Activated CD4-positive, alpha-beta T cell treated with anti-CD3 and anti-CD28 coated beads, Interleukin-2, amount 50 U/mL, for 24 hours (primary cell): ENCODE data around the gene DRAP1.

Experiments used
- DNase-seq, 2 donors: peaks; one replicate each; pipeline ENCODE4 v3.0.0-alpha.2; 2020; ENCODE audit warnings: low read depth in 1 of 2, low spot score in 1 of 2

Gene DRAP1

DNA sequence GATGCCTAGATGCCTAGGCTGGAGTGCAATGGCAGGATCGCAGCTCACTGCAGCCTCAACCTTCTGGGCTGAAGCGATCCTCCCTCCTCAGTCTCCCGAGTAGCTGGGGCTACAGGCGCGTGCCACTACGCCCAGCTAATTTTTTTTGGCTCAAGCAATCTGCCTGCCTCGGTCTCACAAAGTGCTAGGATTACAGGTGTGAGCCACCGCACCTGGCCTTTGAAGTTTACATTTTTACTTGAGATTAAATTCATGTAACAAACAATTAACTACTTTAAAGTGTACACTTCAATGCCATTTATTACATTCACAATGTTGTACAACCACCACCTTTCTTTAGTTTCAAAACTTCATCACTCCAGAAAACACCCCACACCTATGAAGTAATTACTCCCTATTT is 15.5 kb upstream of the DRAP1 start:
- DNase-seq: no peak

DNA sequence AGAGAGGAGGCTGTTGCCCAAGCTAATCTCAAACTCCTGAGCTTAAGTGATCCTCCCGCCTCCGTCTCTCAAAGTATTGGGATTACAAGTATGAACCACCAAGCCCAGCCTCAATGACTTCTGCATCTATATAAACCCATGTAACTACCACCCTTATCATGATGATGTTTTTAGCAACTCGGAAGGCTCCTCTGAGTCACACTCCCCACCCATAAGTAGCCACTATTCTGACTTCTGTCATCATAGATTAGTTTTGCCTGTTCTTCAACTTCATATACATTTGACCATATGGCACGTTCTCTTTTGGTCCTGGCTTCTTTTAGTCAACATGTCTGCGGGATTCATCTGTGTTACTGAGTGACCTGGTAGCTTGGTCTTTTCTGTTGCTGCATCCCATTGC is 12.6 kb upstream of the DRAP1 start:
- DNase-seq: no peak

DNA sequence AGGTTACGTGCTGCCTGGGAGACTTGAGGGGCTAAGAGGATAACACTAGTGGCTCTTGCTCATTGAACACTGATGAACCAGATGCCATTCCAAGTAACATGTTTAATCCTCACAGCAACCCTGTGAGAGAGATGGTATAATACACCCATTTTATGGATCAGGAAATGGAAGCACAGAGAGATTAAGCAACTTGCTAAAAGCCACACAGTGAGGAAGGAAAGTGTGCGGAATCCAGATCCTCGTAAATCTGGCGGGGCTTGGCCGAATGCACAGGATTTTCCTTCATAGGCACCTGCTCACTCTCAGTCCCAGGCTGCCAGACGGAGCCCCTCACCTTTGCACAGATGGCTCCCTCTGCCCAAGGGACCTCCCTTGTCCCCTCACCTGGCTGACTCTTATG is 11.3 kb upstream of the DRAP1 start:
- no peak for DNase-seq

DNA sequence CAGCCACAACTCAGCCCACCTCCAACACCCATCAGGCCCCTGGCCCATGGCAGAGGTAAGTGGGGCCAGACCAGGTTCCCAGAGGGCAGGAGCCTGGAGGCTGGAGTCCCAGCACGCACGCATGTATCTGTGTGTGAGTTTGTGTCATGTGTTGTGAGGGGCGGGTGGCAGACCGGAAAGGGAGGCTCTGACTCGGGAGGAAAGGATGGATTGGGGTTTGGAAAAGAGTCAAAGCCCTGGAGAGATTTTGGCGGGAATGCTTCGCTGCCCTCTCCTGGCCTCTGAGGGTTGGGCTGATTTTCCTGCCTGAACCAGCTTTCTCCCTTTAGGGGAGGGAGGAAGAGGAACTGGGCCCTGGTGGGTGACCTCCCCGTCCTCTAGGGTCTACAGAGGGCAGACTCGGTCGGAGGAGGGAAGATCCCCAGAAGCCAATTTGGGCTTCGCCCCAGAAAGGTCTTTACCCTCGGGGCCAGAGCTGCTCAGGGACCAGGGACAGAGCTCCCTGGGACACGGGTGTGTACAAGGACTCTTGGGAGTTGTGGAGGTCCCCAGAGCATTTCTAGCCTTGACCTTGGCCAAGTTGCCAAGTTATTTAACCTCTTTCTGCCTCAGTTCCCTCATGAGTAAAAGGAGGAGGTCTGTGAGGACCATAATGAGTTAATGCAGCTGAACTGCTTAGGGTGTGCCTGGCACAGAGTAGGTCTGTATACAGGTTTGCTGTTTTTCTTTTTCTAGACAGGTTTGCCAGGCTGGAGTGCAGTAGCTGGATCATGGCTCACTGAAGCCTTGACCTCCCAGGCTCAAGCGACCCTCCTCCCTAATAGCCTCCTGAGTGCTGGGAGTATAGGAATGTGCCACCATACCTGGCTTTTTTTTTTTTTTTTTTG is 7.3 kb upstream of the DRAP1 start:
- DNase-seq: no peak

DNA sequence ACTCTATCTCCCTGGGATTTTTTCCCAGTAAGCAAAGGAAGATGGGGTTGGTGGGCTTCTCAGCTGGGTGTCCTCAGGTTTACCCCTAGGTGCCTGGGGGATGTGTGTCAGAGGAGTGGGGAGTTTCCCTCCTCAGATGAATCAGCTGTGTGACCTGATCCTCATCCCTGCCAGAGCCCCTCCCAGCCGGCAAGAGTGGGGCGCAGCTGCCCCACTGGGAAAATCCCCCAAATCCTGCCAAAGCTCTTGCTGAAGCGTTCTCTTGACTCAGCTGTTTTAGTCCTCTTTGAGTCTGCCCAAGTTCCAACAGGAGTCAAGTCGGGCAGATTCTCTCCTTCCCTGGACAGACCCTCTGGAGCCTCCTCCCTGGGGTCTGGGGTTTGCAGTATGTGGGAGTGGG is 6.4 kb upstream of the DRAP1 start:
- DNase-seq: no peak

DNA sequence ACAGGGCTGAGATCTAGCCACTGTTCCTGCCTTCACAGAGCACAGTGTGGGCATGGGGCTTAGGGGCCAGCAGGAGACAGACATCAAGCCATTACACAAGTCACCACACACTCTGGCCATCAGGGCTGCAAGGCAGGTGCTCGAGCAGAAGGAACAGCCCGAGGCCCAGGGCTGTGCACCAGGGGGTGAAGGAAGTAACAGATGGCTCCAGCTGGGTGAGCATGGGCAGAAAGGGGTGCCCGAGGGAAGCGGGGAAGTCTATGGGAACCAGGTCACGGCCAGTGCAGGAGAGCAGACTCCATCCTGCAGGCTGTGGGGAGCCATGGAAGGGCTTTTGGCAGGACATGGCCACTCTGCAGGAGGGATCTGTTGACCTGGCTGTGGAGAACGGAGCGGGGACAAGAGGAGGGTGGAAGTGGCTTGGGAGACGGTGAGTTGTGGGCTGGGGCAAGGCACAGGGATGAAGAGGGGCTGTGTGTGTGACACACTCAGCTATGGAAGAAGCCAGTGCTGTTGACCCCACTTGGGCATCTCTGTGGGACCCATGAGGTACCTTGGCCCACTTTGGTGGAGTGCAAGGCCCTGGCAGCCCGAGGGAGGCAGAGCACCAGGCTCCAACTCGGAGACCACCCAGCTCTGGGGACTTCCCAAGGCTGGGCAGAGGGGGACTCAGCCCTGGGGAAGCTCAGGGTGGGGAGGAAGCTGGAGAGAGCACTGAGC is 4.0 kb upstream of the DRAP1 start:
- DNase-seq: no peak

DNA sequence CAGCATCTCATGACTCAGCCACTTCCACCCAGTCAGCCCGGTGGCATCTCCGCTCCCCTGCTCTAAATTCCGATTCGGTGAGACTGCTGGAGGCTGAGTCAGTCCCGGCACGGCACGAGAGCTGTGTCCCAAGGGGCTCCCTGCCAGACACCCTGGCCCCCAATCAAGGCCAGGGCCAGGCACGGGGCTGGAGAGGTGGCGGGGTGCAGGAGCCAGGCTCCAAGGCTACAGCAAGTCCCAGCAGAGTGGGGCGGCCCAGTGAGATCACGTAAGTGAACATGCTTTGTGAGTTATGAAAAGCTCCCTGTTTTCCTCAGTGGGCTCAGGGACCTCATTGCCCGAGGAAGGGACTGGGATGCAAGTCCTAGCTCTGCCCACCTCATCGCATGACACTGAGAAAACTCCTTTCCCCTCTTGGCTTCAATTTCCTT is 3.4 kb upstream of the DRAP1 start:
- DNase-seq: no peak

DNA sequence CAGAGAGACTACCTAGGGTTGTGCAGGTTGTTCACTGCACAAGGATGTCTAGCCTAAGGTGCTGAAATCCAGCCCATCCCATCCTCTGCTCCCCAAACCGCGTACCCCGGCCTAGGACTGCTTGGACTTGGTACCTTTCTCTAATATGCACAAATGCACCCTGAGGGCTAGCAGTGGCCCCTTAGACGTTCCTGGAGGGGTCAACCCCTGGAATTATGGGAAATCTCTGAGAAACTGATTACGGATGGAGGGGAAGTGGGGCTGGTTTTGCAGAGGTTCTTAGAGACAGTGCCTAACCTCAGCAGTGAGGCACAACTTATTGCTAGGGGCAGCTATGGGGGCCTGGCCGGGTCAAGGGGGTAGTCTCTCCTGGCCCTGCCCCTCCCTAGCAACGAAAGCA is 2.8 kb upstream of the DRAP1 start:
- no peak for DNase-seq

DNA sequence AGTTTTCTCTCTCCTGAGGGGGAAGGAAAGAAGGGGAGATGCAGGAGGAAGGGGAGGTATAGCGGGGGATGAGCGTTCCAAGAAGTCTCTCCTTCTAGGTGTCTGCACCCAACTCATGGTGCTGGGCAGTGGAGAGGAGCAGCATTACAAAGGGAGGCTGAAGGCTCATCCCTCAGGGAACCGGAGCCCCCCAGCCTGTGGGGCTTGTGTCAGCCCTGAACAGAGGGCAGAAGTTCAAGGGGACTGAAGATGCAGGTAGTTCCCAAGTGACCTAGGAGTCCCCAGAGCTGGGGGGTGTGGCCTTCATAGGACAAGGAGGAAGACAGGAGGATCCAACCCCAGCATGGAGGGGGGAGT is 2.2 kb upstream of the DRAP1 start:
- no peak for DNase-seq

DNA sequence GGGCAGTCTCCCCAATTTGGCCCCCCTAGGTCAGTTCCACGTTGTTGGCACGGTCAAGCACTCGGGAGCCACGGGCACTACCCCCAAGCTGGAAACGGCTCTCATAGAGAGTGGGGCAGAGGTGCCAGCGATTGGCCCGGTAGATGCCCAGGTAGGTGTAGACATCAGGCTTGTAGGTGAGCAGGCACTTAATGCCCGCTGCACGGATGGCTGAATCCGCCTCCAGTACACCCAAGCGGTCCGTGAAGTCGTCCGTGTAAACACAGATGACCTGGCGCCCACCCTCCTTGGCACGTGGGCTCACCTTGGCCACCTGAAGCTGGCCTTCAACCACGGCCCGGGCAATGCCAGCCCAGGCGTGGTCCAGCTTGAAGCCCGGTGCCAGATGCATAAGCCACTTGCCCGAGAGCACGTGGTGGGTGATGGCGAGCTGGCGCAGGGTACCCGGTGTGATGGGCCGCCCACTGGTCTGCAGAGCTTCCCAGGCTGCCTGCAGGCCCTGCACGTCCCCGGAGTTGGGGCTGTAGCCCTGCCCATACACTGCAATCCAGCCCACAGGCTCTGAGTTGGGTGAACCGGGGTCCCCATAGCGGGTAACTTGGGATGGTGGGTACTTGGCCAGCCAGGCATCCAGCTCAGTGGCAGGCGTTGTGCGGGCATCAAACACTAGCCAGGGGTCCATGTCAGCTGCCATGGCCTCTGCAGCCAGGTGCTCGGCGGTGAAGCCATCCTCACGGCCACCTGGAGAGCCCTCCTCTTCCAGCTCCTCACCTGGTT is 1.6 kb upstream of the DRAP1 start:
- no peak for DNase-seq

DNA sequence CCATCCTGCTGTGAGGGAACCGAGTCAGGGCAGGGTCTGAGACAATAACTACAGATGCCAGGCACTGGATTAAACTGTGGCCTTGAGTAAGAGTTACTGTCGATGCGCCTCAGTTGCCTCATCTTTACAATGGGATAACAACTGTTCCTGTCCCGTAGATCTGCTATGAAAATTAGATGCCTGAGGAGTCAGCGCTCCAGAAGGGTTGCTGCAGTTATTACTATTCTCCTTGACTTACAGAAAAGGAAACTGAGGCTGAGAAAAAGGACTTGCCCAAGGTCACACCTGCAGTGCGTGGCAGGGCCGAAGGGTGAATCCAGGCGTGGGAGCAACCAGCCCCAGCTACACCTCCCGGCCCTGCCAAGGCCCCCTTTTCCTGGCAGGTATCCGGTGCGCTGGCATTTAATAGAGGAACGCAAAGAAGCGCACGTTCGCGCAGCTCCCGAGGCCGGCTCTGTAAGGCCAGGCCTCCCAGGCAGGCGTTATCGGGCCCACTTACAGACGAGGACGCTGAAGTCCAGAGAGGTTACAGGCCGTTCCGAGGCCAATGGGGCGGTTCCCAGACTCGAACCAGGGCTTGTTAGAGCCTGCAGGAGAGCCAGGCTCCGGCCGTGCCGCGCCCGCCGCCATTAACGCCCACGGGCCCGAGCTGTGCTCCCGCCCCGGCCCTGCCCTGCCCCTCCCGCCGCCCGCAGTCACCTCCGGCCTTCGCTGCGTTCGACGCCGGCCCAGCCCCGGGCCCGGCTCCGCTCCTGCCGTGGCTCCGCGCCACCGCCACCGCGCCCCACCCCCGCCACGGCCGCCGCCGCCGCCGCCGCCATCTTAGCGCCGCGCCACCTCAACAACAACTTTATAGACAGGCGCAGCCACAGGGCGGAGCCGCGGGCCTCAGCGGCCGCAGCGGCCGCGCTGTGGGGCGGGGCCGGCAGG is 750 bp upstream of the DRAP1 start, which contains the start of gene C11orf68:
Gene C11orf68, minus strand, starts transcription at position 852 of the 930 bp plus-strand sequence. Its CDS starts 31 bp downstream, at position 821.
- DNase-seq: no peak

DNA sequence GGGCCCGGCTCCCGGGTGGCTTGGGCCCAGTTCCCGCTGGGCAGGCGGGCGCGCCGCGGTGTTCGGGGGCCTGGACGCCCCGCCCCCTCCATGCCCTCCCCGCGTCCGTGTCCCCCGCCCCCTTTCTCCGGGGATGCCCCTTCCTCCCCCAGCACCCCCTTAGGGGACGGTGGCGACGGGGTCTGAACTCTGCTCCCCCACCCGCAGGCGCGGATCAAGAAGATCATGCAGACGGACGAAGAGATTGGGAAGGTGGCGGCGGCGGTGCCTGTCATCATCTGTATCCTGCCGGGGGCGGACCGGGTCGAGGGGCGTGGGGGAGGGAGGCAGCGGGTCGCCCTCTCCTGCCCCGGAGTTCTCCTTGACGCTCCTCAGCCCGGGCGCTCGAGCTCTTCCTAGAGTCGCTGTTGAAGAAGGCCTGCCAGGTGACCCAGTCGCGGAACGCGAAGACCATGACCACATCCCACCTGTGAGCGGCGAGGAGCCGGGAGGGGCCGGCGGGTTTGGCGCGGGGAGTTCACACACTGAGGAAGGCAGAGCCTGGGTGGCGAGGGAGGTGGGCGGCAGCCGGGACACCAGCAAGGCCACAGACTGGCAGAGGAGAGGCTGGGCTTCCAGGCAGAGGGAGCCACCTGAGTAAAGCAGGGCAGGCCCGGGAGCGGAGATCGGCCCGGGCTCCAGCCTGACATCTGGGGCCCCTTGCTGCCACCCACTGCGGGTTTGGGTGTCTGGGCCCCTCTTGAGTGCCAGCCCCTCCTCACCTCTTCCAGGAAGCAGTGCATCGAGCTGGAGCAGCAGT is 546 bp downstream of the DRAP1 start:
- peak in 1 of 2 donors; percentile 37 for DNase-seq

DNA sequence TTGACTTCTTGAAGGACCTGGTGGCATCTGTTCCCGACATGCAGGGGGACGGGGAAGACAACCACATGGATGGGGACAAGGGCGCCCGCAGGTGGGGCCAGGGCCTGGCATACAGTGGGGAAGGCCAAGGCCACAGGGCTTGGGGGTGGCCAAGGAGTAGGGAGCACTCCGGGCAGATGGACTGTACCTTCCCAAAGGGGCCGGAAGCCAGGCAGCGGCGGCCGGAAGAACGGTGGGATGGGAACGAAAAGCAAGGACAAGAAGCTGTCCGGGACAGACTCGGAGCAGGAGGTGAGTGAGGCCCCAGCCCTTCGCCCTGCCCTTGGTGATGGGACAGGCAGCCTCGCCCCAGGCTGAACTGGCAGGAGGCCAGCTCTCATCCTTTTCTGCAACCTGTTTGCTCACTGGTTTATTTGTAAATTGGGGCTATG is 1.2 kb downstream of the DRAP1 start:
- no peak for DNase-seq

DNA sequence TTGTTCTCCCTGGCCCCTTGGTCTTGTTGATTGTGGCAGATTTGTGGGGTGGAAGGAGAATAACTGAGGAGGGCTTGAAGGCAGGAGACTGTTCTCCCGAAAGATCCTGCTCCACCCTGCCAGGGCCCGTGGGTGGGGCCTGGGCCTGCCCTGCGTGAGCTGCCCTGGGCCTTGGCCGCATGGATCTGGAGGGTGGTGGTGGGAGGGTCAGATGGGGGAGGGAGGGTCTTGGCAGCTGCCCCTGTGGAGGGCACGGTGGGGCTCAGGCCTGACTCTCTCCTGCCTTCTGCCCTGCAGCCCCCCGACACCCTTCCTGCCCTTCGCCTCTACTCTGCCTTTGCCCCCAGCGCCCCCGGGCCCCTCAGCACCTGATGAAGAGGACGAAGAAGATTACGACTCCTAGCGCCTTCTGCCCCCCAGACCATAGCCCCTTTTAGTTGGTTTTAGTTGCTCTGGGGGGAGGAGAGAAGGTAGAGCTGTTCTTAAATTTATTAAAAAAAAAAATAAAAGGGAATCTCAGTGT is 1.9 kb downstream of the DRAP1 start:
- DNase-seq: no peak

DNA sequence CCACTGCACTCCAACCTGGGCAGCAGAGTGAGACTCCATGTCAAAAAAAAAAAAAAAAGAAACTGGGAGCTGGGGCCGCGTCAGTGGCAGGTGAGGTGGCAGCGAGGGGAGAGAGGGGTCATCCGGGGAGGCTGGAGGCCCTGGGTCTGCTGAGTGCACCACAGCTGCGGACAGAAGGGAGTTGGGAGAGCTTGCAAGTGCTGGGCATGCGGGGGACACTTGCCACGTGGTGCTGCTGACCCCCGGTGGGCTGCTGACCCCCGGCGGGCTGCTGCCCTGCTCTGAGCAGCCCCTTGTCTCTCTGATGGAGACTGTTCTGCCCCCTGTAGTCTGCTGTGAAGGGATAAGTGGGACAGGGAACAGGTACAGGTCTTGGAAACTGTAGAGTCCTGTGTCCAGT is 2.6 kb downstream of the DRAP1 start:
- DNase-seq: no peak

DNA sequence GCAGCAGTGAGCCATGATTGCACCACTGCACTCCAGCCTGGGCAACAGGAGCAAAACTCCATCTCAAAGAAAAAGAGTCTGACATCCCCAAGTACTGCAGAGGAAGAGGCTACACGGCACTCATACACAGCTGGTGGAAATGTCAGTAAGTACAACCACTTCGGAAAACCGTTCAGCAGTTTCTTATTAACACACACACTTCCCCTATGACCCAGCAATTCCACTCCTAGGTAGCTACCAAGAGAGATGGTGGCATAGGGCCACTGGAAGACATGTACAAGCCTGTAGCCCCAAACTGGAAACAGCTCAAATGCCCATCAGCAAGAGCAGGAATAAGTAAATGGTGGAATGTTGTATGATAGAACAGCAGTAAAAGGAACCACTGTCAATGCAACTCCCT is 3.3 kb downstream of the DRAP1 start:
- no peak for DNase-seq

DNA sequence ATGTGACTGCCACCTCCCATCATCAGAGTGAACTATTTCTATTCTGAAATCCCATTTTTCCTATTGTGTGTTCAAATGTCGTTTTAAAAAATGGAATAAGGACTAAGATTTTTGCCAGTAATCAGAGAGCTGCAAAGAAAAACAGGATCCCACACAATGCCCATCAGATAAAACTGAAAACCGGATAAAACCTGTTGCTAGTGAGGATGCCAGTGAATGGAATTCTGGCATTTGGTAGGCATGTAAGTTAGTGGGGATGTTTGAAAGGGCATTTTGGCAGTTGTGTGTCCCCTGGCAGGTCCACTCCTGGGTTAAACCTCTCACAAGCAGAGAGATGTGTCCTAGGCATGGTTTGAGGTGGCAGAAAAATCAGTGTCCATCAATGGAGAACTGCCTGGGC is 6.2 kb downstream of the DRAP1 start:
- no peak for DNase-seq

DNA sequence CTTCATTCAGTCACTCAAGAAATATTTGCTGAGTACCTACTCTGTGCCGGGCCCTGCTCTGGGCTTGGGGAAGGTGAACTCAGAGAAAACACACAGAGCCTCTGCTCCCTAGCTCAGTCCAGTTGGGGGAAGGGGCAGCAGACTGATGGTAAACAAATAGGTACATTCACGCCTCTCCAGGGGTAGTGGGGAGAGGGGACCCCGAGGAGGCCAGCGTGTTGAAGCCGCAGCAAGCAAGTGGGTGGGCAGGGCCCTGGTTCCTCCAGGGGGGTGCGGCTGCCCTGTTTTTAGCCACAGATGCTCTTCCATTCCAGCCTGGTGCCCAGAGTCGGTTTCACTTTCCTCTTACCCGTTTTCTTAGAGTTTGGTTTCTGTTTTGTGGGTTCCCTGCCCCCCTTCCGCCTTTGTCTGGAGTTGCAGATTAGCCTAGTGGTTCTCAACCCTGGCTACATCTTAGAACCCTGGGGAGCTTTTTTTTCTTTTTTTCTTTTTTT is 8.7 kb downstream of the DRAP1 start:
- DNase-seq: peak; percentile 31 to 65

DNA sequence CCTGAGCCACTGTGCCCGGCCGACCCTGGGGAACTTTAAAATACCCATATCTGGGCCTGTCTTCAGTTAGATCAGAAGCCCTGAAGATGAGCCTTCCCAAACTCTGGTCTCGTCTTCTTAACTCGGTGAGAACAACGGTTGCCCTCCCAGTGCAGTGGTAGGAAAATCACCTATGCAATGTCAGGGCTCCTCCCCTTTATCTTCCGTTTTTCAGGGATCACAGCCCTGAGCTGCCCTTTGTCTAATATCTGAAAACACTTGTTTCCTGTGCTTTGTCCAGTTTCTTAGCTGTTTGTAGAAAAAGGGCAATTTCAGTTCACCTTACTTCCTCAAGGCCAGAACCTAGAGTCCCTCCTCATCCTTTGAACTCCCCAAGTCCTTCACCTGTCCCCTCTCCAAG is 9.4 kb downstream of the DRAP1 start:
- DNase-seq: no peak
